HepG2 (cell line): ENCODE data around the gene MRPS25. TPM values are rescaled to one million over a fixed set of nuclear protein-coding genes. Genes with fewer than 3 reads are reported as not detected.

Experiments
- ATAC-seq: fragments of 200-7000 bp; cut with Tn5 transposase; 3 replicates; pipeline ENCODE4 v1.9.1; 2020; ENCODE audit warnings: mild to moderate bottlenecking, moderate library complexity
- BruUV-seq: library from RNA; stranded (reverse); fragments of 400-500 nt; replicated peaks from 2 replicates; lab custom pipeline; 2021; lab: Mats Ljungman, UMichigan
- CTCF ChIA-PET: fragments of 300-600 bp; formaldehyde crosslinking; extraction: SDS; loops from one replicate; lab custom pipeline; 2021; ENCODE audit warnings: low total read pairs, inconsistent platforms, low intra/inter-chr PET ratio; lab: Yijun Ruan, JAX
- POLR2A ChIA-PET: fragments of 350-600 bp; sonication (Branson Sonifier 250); formaldehyde crosslinking; loops from one replicate; lab custom pipeline; 2020; ENCODE audit warnings: antibody characterized with exemption, inconsistent platforms; lab: Yijun Ruan, JAX
- DNase-seq: peaks from one replicate; pipeline ENCODE4 v3.0.0-alpha.2; 2015; ENCODE audit warnings: low spot score
- FAIRE-seq: peaks from 3 replicates; lab custom pipeline; 2011; peaks lifted over from hg19 to GRCh38; lab: Jason Lieb, UNC
- H2AFZ ChIP-seq: one replicate; pipeline ENCODE4 v1.6.1; 2011; ENCODE audit warnings: low read length, inconsistent platforms
- H3K27ac ChIP-seq: fragments of 300-600 bp; 3 replicates; pipeline ENCODE4 v1.8.0; 2011; ENCODE audit warnings: mixed run types, mild to moderate bottlenecking, mixed read lengths, low read length, inconsistent platforms; ENCODE audit not compliant: insufficient read depth; ENCODE audit errors: extremely low read length
- H3K27me3 ChIP-seq, 2 experiments: fragments of 200-600 bp in 1 of 2; 2 replicates in 1 of 2; 3 replicates in 1 of 2; pipeline versions ENCODE4 v1.6.0 to v1.8.0; 2011; ENCODE audit warnings: low read length in 2 of 2, mild to moderate bottlenecking in 2 of 2, moderate library complexity in 2 of 2, inconsistent platforms in 1 of 2; ENCODE audit not compliant: insufficient read depth in 2 of 2, control insufficient read depth in 1 of 2
- H3K36me3 ChIP-seq, 2 experiments: fragments of 200-600 bp in 1 of 2; replicated peaks in 1 of 2; 2 replicates in 1 of 2; 3 replicates in 1 of 2; pipeline versions ENCODE4 v1.5.1 to v1.8.0; 2011; ENCODE audit warnings: low read length in 2 of 2, inconsistent platforms in 1 of 2; ENCODE audit not compliant: insufficient read depth in 2 of 2, control insufficient read depth in 1 of 2
- H3K4me1 ChIP-seq: 2 replicates; pipeline ENCODE4 v1.5.1; 2012; ENCODE audit warnings: low read length, inconsistent platforms; ENCODE audit not compliant: insufficient read depth
- H3K4me2 ChIP-seq: 2 replicates; pipeline ENCODE4 v1.6.0; 2011; ENCODE audit warnings: low read depth, low read length, inconsistent platforms
- H3K4me3 ChIP-seq, 3 experiments: fragments of 200-600 bp in 1 of 3; sonication (generic), shearing (Covaris generic) in 1 of 3; replicated peaks in 1 of 3; 2 replicates each; pipeline ENCODE4 v1.5.1; 2011 to 2016; ENCODE audit warnings: low read length in 3 of 3, inconsistent platforms in 2 of 3, low read depth in 2 of 3, mild to moderate bottlenecking in 2 of 3, control low read depth in 1 of 3, mixed read lengths in 1 of 3; ENCODE audit not compliant: insufficient read depth in 1 of 3
- H3K79me2 ChIP-seq: one replicate; pipeline ENCODE4 v1.6.1; 2011; ENCODE audit warnings: low read length, inconsistent platforms; ENCODE audit not compliant: insufficient read depth
- H3K9ac ChIP-seq: 2 replicates; pipeline ENCODE4 v1.6.0; 2011; ENCODE audit warnings: mild to moderate bottlenecking, low read depth, low read length, inconsistent platforms; ENCODE audit not compliant: insufficient read depth
- H3K9me3 ChIP-seq: 2 replicates; pipeline ENCODE4 v1.5.1; 2012; ENCODE audit warnings: mild to moderate bottlenecking, low read length
- H4K20me1 ChIP-seq: 2 replicates; pipeline ENCODE4 v1.6.0; 2011; ENCODE audit warnings: inconsistent platforms, mild to moderate bottlenecking, low read length, moderate library complexity; ENCODE audit not compliant: insufficient read depth
- ATF6 ChIP-seq: sonication (generic); formaldehyde crosslinking; conservative IDR thresholded peaks from 2 replicates; pipeline ENCODE4 v1.4.0; 2020; ENCODE audit warnings: missing genetic modification reagents
- BCL3 ChIP-seq: sonication (generic); formaldehyde crosslinking; IDR thresholded peaks from 2 replicates; pipeline ENCODE4 v1.5.1; 2020; ENCODE audit warnings: mild to moderate bottlenecking, missing genetic modification reagents, moderate library complexity
- BRF2 ChIP-seq: sonication (generic); formaldehyde crosslinking; IDR thresholded peaks from 2 replicates; pipeline ENCODE4 v1.8.1; 2022; ENCODE audit warnings: mild to moderate bottlenecking, missing genetic modification reagents
- CCDC6 ChIP-seq: sonication (generic); formaldehyde crosslinking; IDR thresholded peaks from 2 replicates; pipeline ENCODE4 v1.8.1; 2022; ENCODE audit warnings: mild to moderate bottlenecking, missing genetic modification reagents, moderate library complexity
- IKZF1 ChIP-seq: fragments of 450-650 bp; IDR thresholded peaks from 2 replicates; pipeline ENCODE4 v1.7.1; 2016
- MBNL3 ChIP-seq: fragments of 250-450 bp; sonication (Bioruptor Pico); conservative IDR thresholded peaks from 2 replicates; pipeline ENCODE4 v1.8.0; 2022; ENCODE audit warnings: mild to moderate bottlenecking, inconsistent platforms
- SIN3A ChIP-seq: IDR thresholded peaks from 2 replicates; pipeline ENCODE4 v1.6.1; 2011; ENCODE audit warnings: low read depth, mild to moderate bottlenecking, control low read depth, low read length, borderline replicate concordance
- SP140L ChIP-seq: sonication (generic); formaldehyde crosslinking; IDR thresholded peaks from 2 replicates; pipeline ENCODE4 v1.4.0; 2020; ENCODE audit warnings: missing genetic modification reagents, borderline replicate concordance
- TBL1XR1 ChIP-seq: fragments of 150-350 bp; IDR thresholded peaks from 2 replicates; pipeline ENCODE4 v1.6.1; 2014; ENCODE audit warnings: borderline replicate concordance, low read length; ENCODE audit not compliant: partially characterized antibody
- TIGD3 ChIP-seq: sonication (generic); formaldehyde crosslinking; IDR thresholded peaks from 2 replicates; pipeline ENCODE4 v1.5.1; 2020; ENCODE audit warnings: mild to moderate bottlenecking, missing genetic modification reagents, borderline replicate concordance
- ZNF292 ChIP-seq: sonication (generic); formaldehyde crosslinking; IDR thresholded peaks from 2 replicates; pipeline ENCODE4 v1.8.1; 2022; ENCODE audit warnings: mild to moderate bottlenecking, low read depth, missing genetic modification reagents, borderline replicate concordance
- ZNF607 ChIP-seq: sonication (generic); formaldehyde crosslinking; IDR thresholded peaks from 2 replicates; pipeline ENCODE4 v1.5.1; 2020; ENCODE audit warnings: missing genetic modification reagents, mild to moderate bottlenecking, borderline replicate concordance
- ZNF800 ChIP-seq: sonication (generic); formaldehyde crosslinking; IDR thresholded peaks from 2 replicates; pipeline ENCODE4 v1.4.0; 2020; ENCODE audit warnings: missing genetic modification reagents
- ZNF816 ChIP-seq: sonication (generic); formaldehyde crosslinking; IDR thresholded peaks from 2 replicates; pipeline ENCODE4 v1.8.0; 2022; ENCODE audit warnings: missing genetic modification reagents, mild to moderate bottlenecking, borderline replicate concordance
- ZSCAN22 ChIP-seq: sonication (generic); formaldehyde crosslinking; IDR thresholded peaks from 2 replicates; pipeline ENCODE4 v1.4.0; 2020; ENCODE audit warnings: mild to moderate bottlenecking, missing genetic modification reagents
- WGBS: methylation state at CpG from one replicate; pipeline ENCODE4 v1.1.6; 2017; ENCODE audit warnings: low lambda C conversion rate; 5-methylcytosine and 5-hydroxymethylcytosine counted together
- in situ Hi-C: cut with HindIII; loops from 2 replicates; pipeline ENCODE4 v1.10.0; 2017; ENCODE audit warnings: low pct_unique_long_range_greater_than_20kb; ENCODE audit not compliant: extremely low pct_ligation_motif_present
- intact Hi-C: fragments of 100-400 bp; cut with micrococcal nuclease; formaldehyde crosslinking; loops from one replicate; pipeline ENCODE4 v1.10.0; 2022; ENCODE audit not compliant: unreplicated experiment
- polyA plus RNA-seq, 8 experiments: library from polyadenylated mRNA; depleted of rRNA in 3 of 8; stranded (reverse) in 7 of 8; unstranded in 1 of 8; fragments of >200 nt; fragmentation: Illumina TruSeq in 4 of 8; extraction: Trizol in 4 of 8; gene quantifications; 2 replicates each; pipeline versions ENCODE4 v1.2.1 to v1.2.3, GENCODE V29; 2011 to 2016; ENCODE audit warnings: low read depth in 4 of 8, missing spikeins in 1 of 8, mixed read lengths in 1 of 8; ENCODE audit not compliant: insufficient read depth in 1 of 8
- total RNA-seq, 5 experiments: library from RNA; depleted of rRNA; stranded (reverse); fragments of >200 nt; fragmentation: Illumina TruSeq; extraction: Trizol; gene quantifications; 2 replicates each; pipeline ENCODE4 v1.2.3, GENCODE V29; 2016; ENCODE audit warnings: low read depth in 1 of 5

The MRPS25 gene
- total and polyA plus RNA-seq, 2 of the 13 experiments (the other 11 are each of a cell fraction or from before 2014, with no cell fraction given), result 60.1 to 74.3 TPM

GRCh38 chr3:15066467-15066866 is 1.4 kb upstream of the MRPS25 start (continued):
- TF ChIP-seq ZNF800 (CRISPR knock-in tag), result no peak
- no peak for TF ChIP-seq ZNF292
- TF ChIP-seq BRF2 (CRISPR knock-in tag), result no peak
- no peak for TF ChIP-seq SP140L

- DNase-seq (no peak), ATAC-seq (no peak), FAIRE-seq (no peak)
- ChIA-PET CTCF (no interaction called here), POLR2A (interaction anchor here (0.6 to 2.3 kb wide), 10 partner anchors 9 to 158 kb away, joined by 3 to 14 read pairs (median 4); partner anchors contain the start of gene RBSN)
- Histone ChIP-seq H2AFZ (peak overlapping the region; percentile 90), H3K9me3 (no peaks in the 10 kb centered on the region), H3K27me3 (no peaks in the 10 kb centered on the region; a peak in 1 of 5 replicates), H4K20me1 (peaks cover 18% of the 10 kb centered on the region), H3K4me2 (peak overlapping the region; percentile 87), H3K36me3 (no peaks in the 10 kb centered on the region), H3K4me3 (peak overlapping the region; percentile 84 to 88 (median 87)), H3K9ac (peak overlapping the region; percentile 97), H3K4me1 (peaks cover 25% of the 10 kb centered on the region), H3K79me2 (peaks cover 22% of the 10 kb centered on the region), H3K27ac (peak overlapping the region; percentile 77)
- no TSS peak for BruUV-seq
- intact Hi-C loops (no loop called here), in situ Hi-C loops (no loop called here)
- WGBS, result 73% methylated on average over 16 of the region's 16 CpGs
- TF ChIP-seq IKZF1 (no peak), ZSCAN22 (CRISPR knock-in tag) (no peak), TBL1XR1 (no peak), MBNL3 (CRISPR knock-in tag) (no peak), TIGD3 (no peak), CCDC6 (CRISPR knock-in tag) (0 out of 2 replicates have a peak, but pooled peaks have one; percentile 4), SIN3A (no peak), ATF6 (CRISPR knock-in tag) (no peak), ZNF816 (CRISPR knock-in tag) (0 out of 2 replicates have a peak, but pooled peaks have one; percentile 13), ZNF607 (CRISPR knock-in tag) (0 out of 2 replicates have a peak, but pooled peaks have one; percentile 3), BCL3 (CRISPR knock-in tag) (no peak)
Measured at GRCh38 chr3:15065550-15066007, 464 bp upstream of the MRPS25 start.
